Loucy (cell line): ENCODE measurements around the gene GNA14.

Experiments
- H2AFZ ChIP-seq: fragments of 200-600 bp; sonication (generic); 2 replicates; pipeline ENCODE4 v1.6.0; 2016; ENCODE audit warnings: antibody characterized with exemption, mild to moderate bottlenecking, low read length, moderate library complexity
- H3F3A ChIP-seq: fragments of 200-600 bp; 2 replicates; pipeline ENCODE4 v1.6.0; 2016; ENCODE audit warnings: antibody characterized with exemption, low read depth, mild to moderate bottlenecking
- H3K27me3 ChIP-seq: fragments of 200-600 bp; sonication (generic); 2 replicates; pipeline ENCODE4 v1.6.1; 2014; ENCODE audit warnings: low read length, mild to moderate bottlenecking; ENCODE audit not compliant: insufficient read depth, poor library complexity, severe bottlenecking
- H3K36me3 ChIP-seq: fragments of 200-600 bp; sonication (generic); 2 replicates; pipeline ENCODE4 v1.6.1; 2016; ENCODE audit warnings: low read length; ENCODE audit not compliant: insufficient read depth
- H3K4me1 ChIP-seq: fragments of 200-600 bp; sonication (generic); 2 replicates; pipeline ENCODE4 v1.5.1; 2014; ENCODE audit warnings: low read length, mild to moderate bottlenecking; ENCODE audit not compliant: insufficient read depth, poor library complexity, severe bottlenecking
- H3K4me2 ChIP-seq: fragments of 200-600 bp; sonication (generic); 2 replicates; pipeline ENCODE4 v1.6.0; 2014; ENCODE audit warnings: antibody characterized with exemption, low read length, low read depth, mild to moderate bottlenecking; ENCODE audit not compliant: poor library complexity, severe bottlenecking
- H3K4me3 ChIP-seq: fragments of 200-600 bp; sonication (generic); 2 replicates; pipeline ENCODE4 v1.5.1; 2014; ENCODE audit warnings: low read length, mild to moderate bottlenecking, mixed read lengths; ENCODE audit not compliant: poor library complexity, severe bottlenecking
- H3K79me2 ChIP-seq: fragments of 200-600 bp; sonication (generic); 2 replicates; pipeline ENCODE4 v1.6.1; 2014; ENCODE audit warnings: low read length; ENCODE audit not compliant: insufficient read depth
- H3K9ac ChIP-seq: fragments of 200-600 bp; sonication (generic); 2 replicates; pipeline ENCODE4 v1.6.0; 2014; ENCODE audit warnings: mild to moderate bottlenecking, low read depth, low read length, moderate library complexity; ENCODE audit not compliant: poor library complexity, severe bottlenecking
- H3K9me2 ChIP-seq: fragments of 200-600 bp; sonication (generic); replicated peaks from 2 replicates; pipeline ENCODE4 v1.6.1; 2016; ENCODE audit warnings: low read depth, low read length, mixed read lengths
- H3K9me3 ChIP-seq: fragments of 200-600 bp; sonication (generic); 2 replicates; pipeline ENCODE4 v1.6.1; 2014; ENCODE audit warnings: mild to moderate bottlenecking, antibody characterized with exemption, low read length, low read depth; ENCODE audit not compliant: insufficient read depth
- H4K20me1 ChIP-seq: fragments of 200-600 bp; sonication (generic); 2 replicates; pipeline ENCODE4 v1.6.0; 2014; ENCODE audit warnings: antibody characterized with exemption, low read length, mild to moderate bottlenecking; ENCODE audit not compliant: insufficient read depth, poor library complexity, severe bottlenecking
- EZH2phosphoT487 ChIP-seq: fragments of 200-600 bp; IDR thresholded peaks from 2 replicates; pipeline ENCODE4 v1.6.1; 2018; ENCODE audit warnings: antibody characterized with exemption, mild to moderate bottlenecking, moderate library complexity, borderline replicate concordance
- TF ChIP-seq, protein P1 (sequence below): fragments of 200-600 bp; sonication (generic); conservative IDR thresholded peaks from 2 replicates; pipeline ENCODE4 v1.5.1; 2014; ENCODE audit warnings: mild to moderate bottlenecking, antibody characterized with exemption, low read length

Gene GNA14

DNA sequence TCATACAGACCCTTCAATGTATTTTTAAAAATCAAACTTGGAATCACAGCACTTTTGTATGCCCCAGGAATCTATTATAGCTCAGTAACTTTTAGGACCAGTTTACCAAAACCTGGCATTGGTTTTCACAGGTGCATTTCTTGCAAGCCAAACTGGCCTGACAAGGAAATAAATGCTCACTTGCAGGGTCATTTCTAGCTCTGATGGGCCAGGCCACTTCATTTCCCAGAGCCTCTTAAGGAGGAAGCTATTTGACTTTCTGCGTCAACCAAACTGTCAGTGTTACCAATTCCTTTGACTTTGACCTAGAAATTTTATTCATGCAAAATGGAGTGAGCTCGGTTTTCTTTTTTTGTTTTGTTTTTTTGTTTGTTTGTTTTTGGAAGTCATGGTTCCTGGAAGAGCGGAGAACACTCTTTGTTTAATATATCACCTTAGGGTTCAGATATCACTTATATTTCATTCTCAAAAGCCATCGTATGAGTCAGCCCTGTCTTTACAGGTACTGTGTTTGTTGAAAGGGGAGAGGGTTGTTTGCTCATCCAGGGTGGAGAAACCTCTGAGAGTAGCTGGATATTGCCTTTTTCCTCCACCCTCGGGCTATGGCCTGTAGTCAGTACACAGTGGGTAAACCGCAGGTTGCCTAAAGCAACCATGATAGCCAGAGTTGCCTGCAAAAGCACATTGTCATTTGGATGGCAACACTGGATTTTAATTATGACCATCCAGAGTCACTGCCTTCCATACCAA is 58.9 kb downstream of the GNA14 start:
- Histone ChIP-seq H3K9ac (no peak overlapping the region), H4K20me1 (no peaks in the 10 kb centered on the region), H3K4me2 (peak overlapping the region; percentile 68), H2AFZ (no peak overlapping the region), H3K79me2 (no peaks in the 10 kb centered on the region), H3K27me3 (no peaks in the 10 kb centered on the region), H3K9me2 (no peaks in the 10 kb centered on the region), H3K9me3 (no peaks in the 10 kb centered on the region), H3K4me1 (peaks cover 25% of the 10 kb centered on the region), H3F3A (no peaks in the 10 kb centered on the region), H3K4me3 (no peak overlapping the region), H3K36me3 (no peaks in the 10 kb centered on the region)
- TF ChIP-seq, protein P1, sequence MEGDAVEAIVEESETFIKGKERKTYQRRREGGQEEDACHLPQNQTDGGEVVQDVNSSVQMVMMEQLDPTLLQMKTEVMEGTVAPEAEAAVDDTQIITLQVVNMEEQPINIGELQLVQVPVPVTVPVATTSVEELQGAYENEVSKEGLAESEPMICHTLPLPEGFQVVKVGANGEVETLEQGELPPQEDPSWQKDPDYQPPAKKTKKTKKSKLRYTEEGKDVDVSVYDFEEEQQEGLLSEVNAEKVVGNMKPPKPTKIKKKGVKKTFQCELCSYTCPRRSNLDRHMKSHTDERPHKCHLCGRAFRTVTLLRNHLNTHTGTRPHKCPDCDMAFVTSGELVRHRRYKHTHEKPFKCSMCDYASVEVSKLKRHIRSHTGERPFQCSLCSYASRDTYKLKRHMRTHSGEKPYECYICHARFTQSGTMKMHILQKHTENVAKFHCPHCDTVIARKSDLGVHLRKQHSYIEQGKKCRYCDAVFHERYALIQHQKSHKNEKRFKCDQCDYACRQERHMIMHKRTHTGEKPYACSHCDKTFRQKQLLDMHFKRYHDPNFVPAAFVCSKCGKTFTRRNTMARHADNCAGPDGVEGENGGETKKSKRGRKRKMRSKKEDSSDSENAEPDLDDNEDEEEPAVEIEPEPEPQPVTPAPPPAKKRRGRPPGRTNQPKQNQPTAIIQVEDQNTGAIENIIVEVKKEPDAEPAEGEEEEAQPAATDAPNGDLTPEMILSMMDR: no peak
- TF ChIP-seq EZH2phosphoT487: no peak

DNA sequence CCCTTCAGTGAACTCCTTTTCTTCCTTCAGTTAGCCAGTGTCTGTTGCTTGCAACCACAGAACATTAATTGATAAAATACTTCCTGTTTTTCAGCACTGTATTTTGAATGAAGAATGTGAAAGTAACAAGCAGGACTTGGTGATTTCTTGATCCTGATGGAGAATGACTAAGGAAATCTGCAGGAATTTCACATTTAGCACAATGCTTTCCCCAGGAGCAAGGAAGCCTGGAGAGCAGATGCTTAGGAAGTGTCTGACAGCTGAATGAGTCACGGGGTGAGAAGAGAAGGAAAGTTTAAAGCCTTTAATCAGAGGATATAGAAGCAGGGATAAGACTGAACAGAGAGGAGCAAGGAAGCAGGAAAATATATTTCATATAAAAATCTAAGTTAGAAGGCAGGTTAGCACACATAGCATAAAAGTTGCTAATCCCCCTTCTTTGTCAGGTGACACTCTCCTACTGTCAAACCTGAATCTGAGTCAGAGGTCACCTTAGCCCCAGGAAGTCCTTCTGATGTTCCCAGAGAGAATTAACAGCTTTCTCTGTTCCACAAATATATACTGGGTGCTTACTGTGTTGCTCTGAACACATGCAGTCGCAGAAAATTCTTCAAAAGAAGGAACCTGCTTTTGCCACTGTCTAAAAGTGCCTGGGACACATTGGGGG is 59.7 kb downstream of the GNA14 start:
- H3K79me2 ChIP-seq: no peaks in the 10 kb centered on the region
- no peaks in the 10 kb centered on the region for H3K9me2 ChIP-seq
- H3K4me1 ChIP-seq: peaks cover 17% of the 10 kb centered on the region
- no peaks in the 10 kb centered on the region for H3K27me3 ChIP-seq
- H3K4me2 ChIP-seq: peak overlapping the region; percentile 68
- H4K20me1 ChIP-seq: no peaks in the 10 kb centered on the region
- peak overlapping the region; percentile 48 for H3K9ac ChIP-seq
- peak overlapping the region; percentile 65 for H2AFZ ChIP-seq
- no peaks in the 10 kb centered on the region for H3F3A ChIP-seq
- no peak for TF ChIP-seq EZH2phosphoT487
- TF ChIP-seq, protein P1: no peak
- H3K9me3 ChIP-seq: no peaks in the 10 kb centered on the region
- peak overlapping the region; percentile 43 for H3K4me3 ChIP-seq
- no peaks in the 10 kb centered on the region for H3K36me3 ChIP-seq

DNA sequence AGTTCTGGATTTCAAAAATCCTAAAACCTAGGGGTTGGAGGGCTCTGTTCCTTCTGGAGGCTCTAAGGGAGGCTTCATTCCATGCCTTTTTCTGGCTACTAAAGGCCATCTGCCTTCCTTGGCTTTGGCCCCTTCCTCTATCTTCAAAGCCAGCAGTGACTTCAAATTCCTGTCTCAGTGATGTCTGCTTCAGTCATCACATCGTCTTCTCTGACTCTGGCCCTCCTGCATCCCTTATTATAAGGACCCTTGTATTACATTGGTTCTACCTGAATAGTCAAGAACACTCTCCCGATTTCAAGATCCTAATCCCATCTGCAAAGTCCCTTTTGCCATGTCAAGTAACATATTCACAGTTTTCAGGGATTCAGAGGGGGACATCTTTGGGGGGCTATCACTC is 60.3 kb downstream of the GNA14 start:
- H3K9me2 ChIP-seq: no peaks in the 10 kb centered on the region
- H3K79me2 ChIP-seq: no peaks in the 10 kb centered on the region
- peaks cover 17% of the 10 kb centered on the region for H3K4me1 ChIP-seq
- H4K20me1 ChIP-seq: no peaks in the 10 kb centered on the region
- peak overlapping the region; percentile 68 for H3K4me2 ChIP-seq
- H3K4me3 ChIP-seq: peak overlapping the region; percentile 43
- no peaks in the 10 kb centered on the region for H3K9me3 ChIP-seq
- no peaks in the 10 kb centered on the region for H3K36me3 ChIP-seq
- H3K9ac ChIP-seq: peak overlapping the region; percentile 48
- no peaks in the 10 kb centered on the region for H3K27me3 ChIP-seq
- TF ChIP-seq, protein P1: no peak
- TF ChIP-seq EZH2phosphoT487: no peak
- no peaks in the 10 kb centered on the region for H3F3A ChIP-seq
- H2AFZ ChIP-seq: peak overlapping the region; percentile 65
